ENCODE results near the gene SRP19. TPM values are rescaled to one million over a fixed set of nuclear protein-coding genes. Genes with fewer than 3 reads are reported as not detected.

Gene SRP19
- 79.5 to 104 TPM (median 85.9 TPM) in 5 replicates for total RNA-seq (2022; extraction: Qiagen RNA extraction; ENCODE audit: low read depth)

GRCh38 chr5:112860929-112861637, at the start of gene SRP19:
SRP19 (plus strand) TSS chr5:112861287; CDS start chr5:112861377, 90 bp downstream.

Other genes with a start within 250 kb of the SRP19 start
- 4.3 to 10.8 TPM (median 8.4 TPM) in 5 replicates for gene APC, start 123.4 kb upstream of the SRP19 start, total RNA-seq (2022; extraction: Qiagen RNA extraction; ENCODE audit: low read depth)
- 128 to 215 TPM (median 139 TPM) in 5 replicates for gene REEP5, start 60.9 kb downstream of the SRP19 start, total RNA-seq (2022; extraction: Qiagen RNA extraction; ENCODE audit: low read depth)
- 7.1 to 12.9 TPM (median 9.5 TPM) in 5 replicates for gene DCP2, start 115.5 kb downstream of the SRP19 start, total RNA-seq (2022; extraction: Qiagen RNA extraction; ENCODE audit: low read depth)

Measured in A549 treated with RU486 at 1 μM for 4 hours (cell line).